ENCODE data around the gene RUFY2.
"Not testable (repeated sequence)": the region's sequence is repeated elsewhere in the genome, so short reads cannot be mapped to it uniquely, and the experiment has no call there.

RUFY2 gene

DNA sequence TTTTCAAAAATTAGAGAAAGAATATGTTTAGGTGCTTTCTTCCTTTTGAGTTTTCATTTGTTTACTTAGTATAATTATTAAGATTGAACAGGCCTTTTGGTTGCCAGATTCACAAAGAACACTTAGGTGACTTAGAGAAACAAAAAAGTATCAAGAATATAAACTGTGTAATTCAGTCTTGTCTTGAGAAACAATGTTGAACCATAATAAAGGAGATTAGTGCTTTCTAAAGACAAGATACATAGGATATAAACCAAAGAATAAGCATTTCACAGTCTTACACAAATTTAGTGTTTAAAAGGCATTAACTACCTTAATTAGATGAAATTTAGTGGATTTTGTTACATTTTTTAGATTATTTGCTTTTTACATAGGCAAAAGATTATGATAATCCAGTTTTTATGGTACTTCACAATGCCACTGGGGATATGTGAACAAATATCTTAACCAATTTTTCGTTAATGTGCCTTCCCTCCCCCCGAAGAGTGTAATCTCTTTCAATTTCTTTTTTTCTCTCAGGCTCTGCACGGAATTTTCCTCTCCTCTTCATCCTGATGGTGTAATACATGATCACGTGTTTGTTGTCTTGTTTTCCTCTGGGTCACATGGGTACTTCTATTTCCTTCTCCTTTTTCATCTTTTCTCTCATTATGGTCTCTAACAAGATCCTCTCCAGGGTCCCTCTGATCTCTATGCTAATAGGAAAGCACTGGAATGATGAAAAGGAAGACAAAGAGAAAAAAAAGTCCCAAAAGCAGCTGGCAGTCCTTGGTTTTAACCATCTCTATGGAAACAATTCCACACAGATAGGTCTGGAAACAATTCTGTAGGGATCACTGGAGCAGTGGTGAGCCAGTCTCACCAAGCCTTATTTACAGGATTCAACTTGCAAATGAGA, 78.9 kb downstream of the RUFY2 start:
- DNase-seq (ENCODE audit: low spot score): no peak

DNA sequence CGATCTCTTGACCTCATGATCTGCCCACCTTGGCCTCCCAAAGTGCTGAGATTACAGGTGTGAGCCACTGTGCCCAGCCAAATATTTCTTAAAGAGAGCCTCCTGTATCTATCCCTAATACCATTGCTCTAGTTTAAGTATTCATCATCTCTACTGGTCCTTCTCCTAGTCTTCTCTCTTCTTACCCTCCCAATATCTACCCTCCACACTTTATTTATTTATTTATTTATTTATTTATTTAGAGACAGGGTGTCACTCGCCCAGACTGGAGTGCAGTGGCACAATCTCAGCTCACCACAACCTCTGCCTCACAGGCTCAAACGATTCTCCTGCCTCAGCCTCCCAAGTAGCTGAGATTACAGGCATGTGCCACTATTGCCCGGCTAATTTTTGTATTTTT, 82.7 kb downstream of the RUFY2 start:
- DNase-seq (ENCODE audit: low spot score): not testable (repeated sequence)

DNA sequence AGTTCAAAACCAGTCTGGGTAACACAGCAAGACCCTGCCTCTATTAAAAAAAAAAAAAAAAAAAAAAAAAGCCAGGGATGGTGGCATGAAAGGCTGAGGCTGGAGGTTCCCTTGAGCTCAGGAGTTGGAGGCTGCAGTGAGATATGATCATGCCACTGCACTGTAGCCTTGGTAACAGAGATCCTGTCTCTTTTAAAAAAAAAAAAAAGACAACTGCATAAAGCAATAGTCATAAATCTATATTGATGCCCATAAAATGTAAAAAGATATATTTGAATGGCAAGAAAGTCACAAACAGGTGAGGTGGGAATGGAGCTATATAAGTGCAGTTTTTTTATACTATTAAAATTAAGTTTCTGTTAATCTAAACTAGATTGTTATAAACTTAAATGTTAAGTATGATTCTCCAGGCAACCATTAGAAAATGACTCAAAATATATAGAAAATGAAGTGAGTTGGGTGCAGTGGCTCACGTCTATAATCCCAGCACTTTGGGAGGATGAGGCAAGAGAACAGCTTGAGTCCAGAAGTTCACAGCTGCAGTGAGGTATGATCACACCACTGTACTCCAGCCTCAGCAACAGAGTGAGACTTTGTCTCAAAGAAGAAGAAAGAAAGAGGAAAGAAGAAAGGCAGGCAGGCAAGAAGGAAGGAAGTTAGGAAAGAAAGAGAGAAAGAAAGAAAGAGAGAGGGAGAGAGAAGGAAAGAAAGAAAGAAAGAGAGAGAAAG, 88.6 kb downstream of the RUFY2 start:
- no peak for DNase-seq (ENCODE audit: low spot score)

DNA sequence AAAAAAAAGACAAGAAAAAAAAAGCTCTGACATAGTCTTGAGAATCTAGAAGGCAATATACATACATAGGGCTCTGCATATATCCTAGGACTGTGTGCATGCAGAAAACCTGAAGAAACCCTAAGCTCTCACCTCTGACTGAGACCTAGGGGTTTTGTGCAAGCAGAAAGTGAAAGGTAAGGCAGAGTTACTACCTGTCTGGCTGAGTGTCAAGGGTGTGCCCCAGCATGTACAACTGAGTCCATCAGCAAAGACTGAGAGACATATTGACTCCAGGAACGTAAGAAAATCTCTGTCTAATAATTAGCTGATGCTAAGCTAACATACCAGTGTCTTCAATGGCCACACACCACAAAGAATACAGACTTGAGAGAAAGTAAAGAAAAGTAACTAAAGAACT, 91.5 kb downstream of the RUFY2 start:
- DNase-seq (ENCODE audit: low spot score): no peak

GRCh38 chr10:68314930-68315329, 92.1 kb downstream of the RUFY2 start:
- DNase-seq (ENCODE audit: low spot score): not testable (repeated sequence)

- DNase-seq (ENCODE audit: low spot score): no peak
Measured at GRCh38 chr10:68310531-68310930, 96.5 kb downstream of the RUFY2 start.

- DNase-seq (ENCODE audit: low spot score): no peak
Measured at GRCh38 chr10:68305854-68306253, 101.2 kb downstream of the RUFY2 start.

GRCh38 chr10:68303849-68304412, 103.1 kb downstream of the RUFY2 start:
- DNase-seq (ENCODE audit: low spot score): no peak

- DNase-seq (ENCODE audit: low spot score): no peak
Measured at GRCh38 chr10:68302871-68303270, 104.2 kb downstream of the RUFY2 start.

DNA sequence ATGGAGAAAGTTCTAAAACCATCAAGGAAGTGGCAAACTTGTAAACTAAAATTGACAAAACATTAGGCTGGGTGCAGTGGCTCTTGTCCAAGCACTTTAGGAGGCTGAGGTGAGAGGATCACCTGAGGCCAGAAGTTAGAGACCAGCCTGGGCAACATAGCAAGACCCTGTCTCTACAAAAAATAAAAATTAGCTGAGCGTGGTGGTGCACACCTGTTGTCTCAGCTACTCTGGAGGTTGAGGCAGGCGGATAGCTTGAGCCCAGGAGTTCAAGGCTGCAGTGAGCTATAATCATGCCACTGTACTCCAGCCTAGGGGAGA, 104.6 kb downstream of the RUFY2 start:
- no peak for DNase-seq (ENCODE audit: low spot score)

DNA sequence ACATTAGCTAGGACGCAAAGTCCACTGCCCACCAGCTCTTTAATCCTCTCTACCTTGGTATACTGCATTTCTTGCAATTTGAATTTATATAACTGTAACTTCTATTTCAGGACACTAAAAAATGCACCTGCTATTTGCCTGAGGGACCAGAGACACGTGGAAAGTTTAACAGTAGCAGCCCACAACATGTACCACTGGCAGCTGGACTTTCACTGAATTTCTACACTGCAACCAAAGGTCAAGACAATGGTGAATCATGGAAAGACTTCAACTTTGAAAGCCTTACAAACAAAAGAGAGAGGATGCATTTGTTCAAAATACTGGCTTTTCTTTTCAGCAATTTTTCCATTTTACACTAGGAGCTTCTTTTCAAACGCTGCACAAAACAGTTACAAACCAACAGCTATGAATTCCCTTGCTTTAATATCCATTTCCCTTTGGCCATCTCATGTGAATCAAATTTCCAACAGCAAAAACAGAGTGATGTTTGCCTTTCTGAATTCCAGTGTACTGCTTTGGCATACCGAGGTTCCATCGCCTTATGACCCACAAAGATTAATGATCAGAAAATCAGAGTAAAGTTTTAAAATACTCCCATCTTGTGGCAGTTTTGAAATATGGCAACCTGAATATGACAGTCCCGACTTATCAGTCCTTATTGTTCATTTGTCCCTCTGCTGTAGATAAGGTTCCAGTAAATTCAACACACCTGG, 105.1 kb downstream of the RUFY2 start:
- peak; percentile 44 for DNase-seq (ENCODE audit: low spot score)

GRCh38 chr10:68301301-68301700, 105.8 kb downstream of the RUFY2 start:
- DNase-seq (ENCODE audit: low spot score): no peak

DNA sequence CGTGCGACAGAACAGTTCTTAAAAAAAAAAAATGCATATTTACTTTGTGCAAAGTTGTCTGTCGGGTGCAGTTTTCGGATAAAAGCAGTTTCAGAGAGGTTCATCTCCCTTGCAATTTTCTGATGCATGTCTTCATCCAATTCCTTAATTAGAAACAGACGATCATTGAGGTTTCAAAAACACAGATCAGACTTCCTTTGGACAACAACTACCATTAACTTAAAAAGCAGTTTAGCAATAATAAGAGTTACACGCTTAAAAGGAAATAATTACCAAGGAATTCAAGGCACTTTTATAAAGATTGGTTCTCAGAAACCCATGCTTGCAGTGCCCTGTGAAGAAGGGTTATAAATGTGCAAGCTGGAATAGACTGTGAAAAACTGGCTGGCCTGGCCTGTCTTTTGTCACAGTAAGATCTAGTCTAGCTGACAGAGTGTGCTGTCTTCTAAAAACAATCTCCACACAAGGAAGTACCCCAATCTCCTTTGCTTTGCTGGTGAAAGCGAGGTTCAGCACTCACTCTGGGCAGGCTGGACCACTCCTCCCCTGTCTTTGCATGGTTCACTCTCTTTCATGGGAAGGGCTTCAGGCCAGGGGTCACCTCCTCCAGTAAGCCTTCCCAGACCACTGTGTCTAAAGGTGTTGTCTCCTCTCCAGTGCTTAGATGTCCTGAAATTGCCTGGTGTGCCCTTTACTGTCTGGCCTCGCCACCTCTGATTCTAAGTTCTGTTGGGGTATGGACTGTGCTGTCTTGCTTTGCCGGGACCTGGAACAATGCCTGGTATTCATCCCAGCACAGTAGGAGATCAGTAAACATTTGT, 110.0 kb downstream of the RUFY2 start:
- no peak for DNase-seq (ENCODE audit: low spot score)
